ENCODE results near the gene CEBPB.

DNA sequence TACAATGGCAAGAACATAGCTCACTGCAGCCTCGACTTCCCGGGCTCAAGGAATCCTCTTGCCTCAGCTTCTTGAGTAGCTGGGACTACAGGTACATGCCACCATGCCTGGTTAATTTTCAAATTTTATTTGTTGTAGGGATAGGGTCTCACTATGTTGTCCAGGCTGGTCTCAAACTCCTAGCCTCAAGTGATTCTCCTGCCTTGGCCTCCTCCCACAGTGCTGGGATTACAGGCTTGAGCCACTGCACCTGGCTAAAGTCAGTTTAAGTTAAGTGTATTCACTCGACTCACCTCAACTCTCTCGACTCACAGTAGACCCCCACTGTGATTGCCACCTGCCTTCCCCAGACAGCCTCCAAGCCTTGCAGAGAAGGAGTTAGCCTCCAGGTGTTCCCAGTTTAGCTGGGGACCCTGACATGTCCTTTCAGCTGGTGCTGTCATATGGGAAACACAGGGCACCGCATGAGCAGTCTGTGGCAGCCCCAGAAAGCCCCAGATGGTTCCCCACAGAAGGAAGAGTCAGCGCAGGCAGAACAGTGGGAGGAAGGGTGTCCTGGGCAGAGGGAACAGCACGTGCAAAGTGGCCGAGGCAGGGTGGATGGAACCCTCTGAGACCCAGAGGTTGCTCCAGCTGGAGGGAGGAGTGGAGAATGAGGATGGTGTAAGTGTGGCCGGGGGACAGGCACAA lies 40.4 kb downstream of the CEBPB start:
- TF ChIP-seq CTCF (IDR thresholded peaks at IDR 0.05) (no peak), POLR2A (IDR thresholded peaks at IDR 0.05) (no peak)
